Osteoblast (primary cell): ENCODE measurements around the gene MYH9. TPM values are rescaled to one million over a fixed set of nuclear protein-coding genes. Genes with fewer than 3 reads are reported as not detected.

Source experiments
- DNase-seq: peaks from one replicate; pipeline ENCODE4 v3.0.0; 2011; ENCODE audit warnings: low spot score, mixed read lengths; ENCODE audit not compliant: insufficient read length; ENCODE audit errors: missing footprints
- H2AFZ ChIP-seq: 2 replicates; pipeline ENCODE4 v1.6.0; 2011; ENCODE audit warnings: mild to moderate bottlenecking, low read length
- H3K27ac ChIP-seq: 2 replicates; pipeline ENCODE4 v1.5.1; 2011; ENCODE audit warnings: mild to moderate bottlenecking, low read depth, low read length, moderate library complexity
- H3K27me3 ChIP-seq: 2 replicates; pipeline ENCODE4 v1.6.0; 2012; ENCODE audit warnings: mild to moderate bottlenecking, control low read depth, inconsistent platforms, low read length, moderate library complexity; ENCODE audit not compliant: insufficient read depth
- H3K36me3 ChIP-seq: 2 replicates; pipeline ENCODE4 v1.5.1; 2011; ENCODE audit warnings: mild to moderate bottlenecking, low read length, control low read depth, moderate library complexity; ENCODE audit not compliant: insufficient read depth
- H3K4me1 ChIP-seq: 2 replicates; pipeline ENCODE4 v1.5.1; 2011; ENCODE audit warnings: mild to moderate bottlenecking, low read length, control low read depth, moderate library complexity; ENCODE audit not compliant: insufficient read depth
- H3K4me2 ChIP-seq: 2 replicates; pipeline ENCODE4 v1.6.0; 2011; ENCODE audit warnings: mild to moderate bottlenecking, low read length; ENCODE audit not compliant: insufficient read depth
- H3K4me3 ChIP-seq: fragments of 200-600 bp; sonication (generic); 3 replicates; pipeline ENCODE4 v1.5.1; 2012; ENCODE audit warnings: mild to moderate bottlenecking, low read length, inconsistent platforms; ENCODE audit not compliant: insufficient read depth
- H3K79me2 ChIP-seq: 2 replicates; pipeline ENCODE4 v1.6.0; 2012; ENCODE audit warnings: mild to moderate bottlenecking, low read length, control low read depth, inconsistent platforms; ENCODE audit not compliant: insufficient read depth
- H3K9me3 ChIP-seq: 2 replicates; pipeline ENCODE4 v1.5.1; 2011; ENCODE audit warnings: low read depth, low read length, control low read depth
- H4K20me1 ChIP-seq: 2 replicates; pipeline ENCODE4 v1.6.0; 2012; ENCODE audit warnings: mild to moderate bottlenecking, low read length, control low read depth; ENCODE audit not compliant: insufficient read depth
- total RNA-seq: library from RNA; depleted of rRNA; stranded (reverse); fragments of >200 nt; gene quantifications from 2 replicates; pipeline ENCODE4 v1.2.3, GENCODE V29; 2012
- TF ChIP-seq, protein P1 (sequence below): IDR thresholded peaks from 2 replicates; pipeline ENCODE4 v1.5.1; 2011; ENCODE audit warnings: mild to moderate bottlenecking, low read depth, low read length, moderate library complexity; ENCODE audit errors: extremely low read depth

The MYH9 gene
- total RNA-seq, 1 donor, result 964 TPM

DNA sequence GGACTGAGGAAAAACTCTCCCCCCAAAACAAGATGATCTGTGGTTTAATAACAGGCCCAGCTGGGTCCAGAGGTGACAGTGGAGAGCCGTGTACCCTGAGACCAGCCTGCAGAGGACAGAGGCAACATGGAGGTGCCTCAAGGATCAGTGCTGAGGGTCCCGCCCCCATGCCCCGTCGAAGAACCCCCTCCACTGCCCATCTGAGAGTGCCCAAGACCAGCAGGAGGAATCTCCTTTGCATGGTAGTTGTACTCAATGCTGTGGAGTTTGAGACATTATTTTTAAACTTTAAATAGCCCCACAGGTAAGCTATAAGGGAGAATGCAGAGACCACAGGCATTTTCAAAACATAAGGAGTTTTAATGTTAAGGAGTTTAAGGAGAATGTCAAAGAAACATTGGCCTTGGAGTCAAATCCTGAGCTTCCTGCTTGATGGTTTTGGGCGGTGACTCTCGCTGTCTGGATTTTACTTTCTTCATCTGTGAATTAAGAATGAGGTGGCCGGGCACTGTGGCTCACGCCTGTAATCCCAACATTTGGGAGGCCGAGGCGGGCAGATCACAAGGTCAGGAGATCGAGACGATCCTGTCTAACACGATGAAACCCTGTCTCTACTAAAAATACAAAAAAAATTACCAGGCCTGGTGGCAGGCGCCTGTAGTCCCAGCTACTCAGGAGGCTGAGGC, 128.0 kb downstream of the MYH9 start:
- no peak for DNase-seq
- H3K27ac ChIP-seq, result no peak overlapping the region
- no peak overlapping the region for H3K4me2 ChIP-seq
- no peak overlapping the region for H3K4me3 ChIP-seq
- no peaks in the 10 kb centered on the region for H4K20me1 ChIP-seq
- TF ChIP-seq, protein P1, sequence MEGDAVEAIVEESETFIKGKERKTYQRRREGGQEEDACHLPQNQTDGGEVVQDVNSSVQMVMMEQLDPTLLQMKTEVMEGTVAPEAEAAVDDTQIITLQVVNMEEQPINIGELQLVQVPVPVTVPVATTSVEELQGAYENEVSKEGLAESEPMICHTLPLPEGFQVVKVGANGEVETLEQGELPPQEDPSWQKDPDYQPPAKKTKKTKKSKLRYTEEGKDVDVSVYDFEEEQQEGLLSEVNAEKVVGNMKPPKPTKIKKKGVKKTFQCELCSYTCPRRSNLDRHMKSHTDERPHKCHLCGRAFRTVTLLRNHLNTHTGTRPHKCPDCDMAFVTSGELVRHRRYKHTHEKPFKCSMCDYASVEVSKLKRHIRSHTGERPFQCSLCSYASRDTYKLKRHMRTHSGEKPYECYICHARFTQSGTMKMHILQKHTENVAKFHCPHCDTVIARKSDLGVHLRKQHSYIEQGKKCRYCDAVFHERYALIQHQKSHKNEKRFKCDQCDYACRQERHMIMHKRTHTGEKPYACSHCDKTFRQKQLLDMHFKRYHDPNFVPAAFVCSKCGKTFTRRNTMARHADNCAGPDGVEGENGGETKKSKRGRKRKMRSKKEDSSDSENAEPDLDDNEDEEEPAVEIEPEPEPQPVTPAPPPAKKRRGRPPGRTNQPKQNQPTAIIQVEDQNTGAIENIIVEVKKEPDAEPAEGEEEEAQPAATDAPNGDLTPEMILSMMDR, result no peak
- peaks cover 8% of the 10 kb centered on the region for H3K36me3 ChIP-seq
- H3K9me3 ChIP-seq, result no peaks in the 10 kb centered on the region
- H2AFZ ChIP-seq, result no peak overlapping the region
- no peaks in the 10 kb centered on the region for H3K79me2 ChIP-seq
- H3K27me3 ChIP-seq, result no peaks in the 10 kb centered on the region
- H3K4me1 ChIP-seq, result no peaks in the 10 kb centered on the region

DNA sequence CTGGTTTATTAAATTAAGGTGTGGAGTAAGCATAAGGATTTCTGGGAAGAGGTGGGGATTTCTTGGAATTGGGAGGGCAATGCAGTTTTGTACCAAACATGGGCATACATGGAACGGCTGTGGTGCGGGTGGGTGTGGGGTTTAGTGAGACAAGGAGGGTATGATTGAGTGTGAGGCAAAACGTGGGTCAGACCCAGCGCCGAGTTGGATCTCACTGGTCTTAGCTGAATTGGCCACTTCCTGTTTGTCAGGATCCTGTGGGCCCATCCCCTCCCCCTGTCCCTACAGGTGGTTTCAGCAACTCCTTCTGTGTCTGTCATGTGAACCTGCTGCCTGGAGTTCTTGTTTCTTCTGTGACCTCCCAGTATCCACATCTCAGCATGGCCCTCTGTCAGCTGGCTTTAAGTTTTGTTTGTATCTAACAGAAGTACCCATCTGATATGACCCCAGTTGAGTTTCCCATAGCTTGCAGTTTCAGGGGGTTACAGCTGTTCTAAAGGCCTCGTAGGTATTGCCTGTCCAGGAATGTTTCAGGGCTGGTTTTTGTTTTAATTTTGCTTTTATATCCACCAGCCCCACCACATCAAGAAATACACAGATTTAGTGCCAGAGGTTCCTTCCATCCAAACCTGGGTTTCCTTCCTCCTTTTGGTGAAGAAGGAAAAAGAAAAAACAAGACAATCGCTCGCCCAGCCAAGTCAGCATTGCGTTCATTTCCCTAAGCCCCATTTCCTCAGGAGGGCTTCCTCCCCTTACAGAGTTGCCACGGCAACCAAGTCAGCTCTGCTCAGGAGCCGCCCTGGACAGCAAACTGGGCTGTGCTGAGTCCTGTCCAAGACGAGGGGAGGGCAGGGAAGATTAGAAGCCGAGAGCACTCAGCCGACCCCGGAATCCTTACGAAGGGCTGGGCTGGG, 128.8 kb downstream of the MYH9 start:
- H3K27ac ChIP-seq, result no peak overlapping the region
- no peak overlapping the region for H3K4me3 ChIP-seq
- H3K36me3 ChIP-seq, result peaks cover 8% of the 10 kb centered on the region
- no peaks in the 10 kb centered on the region for H4K20me1 ChIP-seq
- H3K27me3 ChIP-seq, result no peaks in the 10 kb centered on the region
- peaks cover 5% of the 10 kb centered on the region for H3K4me1 ChIP-seq
- no peaks in the 10 kb centered on the region for H3K9me3 ChIP-seq
- TF ChIP-seq, protein P1, result no peak
- no peak for DNase-seq
- H2AFZ ChIP-seq, result no peak overlapping the region
- no peaks in the 10 kb centered on the region for H3K79me2 ChIP-seq
- H3K4me2 ChIP-seq, result no peak overlapping the region

DNA sequence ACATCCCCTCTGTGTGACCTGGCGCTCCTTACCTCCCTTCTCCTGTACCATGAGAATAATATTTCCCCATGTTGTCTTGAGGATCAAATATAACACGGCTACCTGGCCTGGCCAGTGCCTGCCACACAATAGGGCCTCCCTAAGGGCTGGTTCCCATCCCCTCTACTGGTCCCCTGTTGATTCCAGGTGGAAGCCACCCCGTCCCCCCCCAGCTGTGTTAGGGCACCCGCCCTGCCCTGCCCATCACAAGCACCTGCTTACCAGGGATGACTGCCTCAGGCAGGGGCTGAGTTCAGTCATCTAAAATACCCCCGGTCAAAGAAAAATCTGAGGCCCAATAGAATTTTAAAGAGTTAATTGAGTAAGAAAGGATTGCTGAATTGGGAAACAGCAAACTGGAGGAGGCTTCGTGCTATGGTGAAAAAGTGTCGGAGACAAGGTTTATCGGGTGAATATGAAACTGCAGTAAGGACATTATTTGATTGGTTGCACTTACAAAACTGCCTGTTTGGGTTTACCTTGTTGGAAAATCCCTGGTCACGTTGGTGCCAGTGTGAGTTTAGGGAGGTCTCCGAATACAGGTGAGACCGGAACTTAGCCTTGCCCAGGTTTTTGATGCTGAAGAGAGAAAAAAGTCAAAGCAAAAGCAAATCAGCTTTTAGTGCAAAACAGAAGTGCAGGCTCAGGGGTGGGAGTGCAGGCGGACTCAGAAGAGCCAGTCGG, 129.7 kb downstream of the MYH9 start:
- Histone ChIP-seq H3K27ac (no peak overlapping the region), H3K9me3 (no peaks in the 10 kb centered on the region), H3K27me3 (no peaks in the 10 kb centered on the region), H3K4me3 (no peak overlapping the region), H4K20me1 (no peaks in the 10 kb centered on the region), H3K36me3 (peaks cover 8% of the 10 kb centered on the region), H2AFZ (no peak overlapping the region), H3K79me2 (no peaks in the 10 kb centered on the region), H3K4me1 (peaks cover 13% of the 10 kb centered on the region), H3K4me2 (no peak overlapping the region)
- DNase-seq, result no peak
- TF ChIP-seq, protein P1, result no peak

DNA sequence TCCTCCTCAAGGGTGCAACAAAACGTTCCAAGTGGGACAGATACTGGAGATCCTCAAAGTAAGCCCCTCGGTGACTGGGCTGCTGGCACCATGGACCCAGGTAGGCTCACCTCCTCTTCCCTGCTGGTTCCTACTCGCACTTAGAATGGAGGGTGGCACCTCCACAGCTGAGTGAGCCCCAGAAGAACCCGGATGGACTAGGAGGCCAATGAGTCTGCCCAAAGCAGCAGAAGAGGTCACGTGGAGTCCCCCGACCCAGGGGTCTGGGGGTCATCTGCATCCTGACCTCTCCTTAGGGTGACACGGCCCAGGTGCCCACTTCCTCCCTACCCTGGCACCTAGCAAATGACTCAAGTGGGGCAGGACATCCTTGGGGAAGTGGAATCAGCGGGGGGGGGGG, 130.5 kb downstream of the MYH9 start:
- Histone ChIP-seq H3K27me3 (no peaks in the 10 kb centered on the region), H4K20me1 (no peaks in the 10 kb centered on the region), H3K36me3 (peaks cover 4% of the 10 kb centered on the region), H2AFZ (no peak overlapping the region), H3K4me1 (peaks cover 19% of the 10 kb centered on the region), H3K27ac (no peak overlapping the region), H3K79me2 (no peaks in the 10 kb centered on the region), H3K4me2 (no peak overlapping the region), H3K4me3 (no peak overlapping the region), H3K9me3 (no peaks in the 10 kb centered on the region)
- TF ChIP-seq, protein P1, result no peak
- DNase-seq, result no peak
